ENCODE results near the gene REP15. TPM values are rescaled to one million over a fixed set of nuclear protein-coding genes. Genes with fewer than 3 reads are reported as not detected.

Gene REP15, protein sequence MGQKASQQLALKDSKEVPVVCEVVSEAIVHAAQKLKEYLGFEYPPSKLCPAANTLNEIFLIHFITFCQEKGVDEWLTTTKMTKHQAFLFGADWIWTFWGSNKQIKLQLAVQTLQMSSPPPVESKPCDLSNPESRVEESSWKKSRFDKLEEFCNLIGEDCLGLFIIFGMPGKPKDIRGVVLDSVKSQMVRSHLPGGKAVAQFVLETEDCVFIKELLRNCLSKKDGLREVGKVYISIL
- total RNA-seq: 9.9 and 15.4 TPM in 2 replicates

DNA sequence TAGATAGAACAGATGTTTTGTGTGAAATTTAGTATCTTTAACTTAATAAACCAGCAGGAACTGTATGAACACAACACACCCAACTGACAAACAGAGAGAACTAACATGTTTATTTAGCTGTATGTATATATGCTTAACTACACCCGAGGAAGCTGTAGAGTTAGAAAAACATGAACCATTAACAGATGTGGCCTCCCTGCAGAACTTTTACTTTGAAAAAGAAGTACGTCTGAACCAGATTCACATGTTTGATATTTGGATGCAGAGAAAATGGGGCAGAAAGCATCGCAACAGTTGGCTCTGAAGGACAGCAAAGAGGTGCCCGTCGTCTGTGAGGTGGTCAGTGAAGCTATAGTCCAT is at the start of gene REP15:
REP15 (plus strand) TSS at position 155 of the 360 bp plus-strand sequence; CDS start at position 271, 116 bp downstream.

DNA sequence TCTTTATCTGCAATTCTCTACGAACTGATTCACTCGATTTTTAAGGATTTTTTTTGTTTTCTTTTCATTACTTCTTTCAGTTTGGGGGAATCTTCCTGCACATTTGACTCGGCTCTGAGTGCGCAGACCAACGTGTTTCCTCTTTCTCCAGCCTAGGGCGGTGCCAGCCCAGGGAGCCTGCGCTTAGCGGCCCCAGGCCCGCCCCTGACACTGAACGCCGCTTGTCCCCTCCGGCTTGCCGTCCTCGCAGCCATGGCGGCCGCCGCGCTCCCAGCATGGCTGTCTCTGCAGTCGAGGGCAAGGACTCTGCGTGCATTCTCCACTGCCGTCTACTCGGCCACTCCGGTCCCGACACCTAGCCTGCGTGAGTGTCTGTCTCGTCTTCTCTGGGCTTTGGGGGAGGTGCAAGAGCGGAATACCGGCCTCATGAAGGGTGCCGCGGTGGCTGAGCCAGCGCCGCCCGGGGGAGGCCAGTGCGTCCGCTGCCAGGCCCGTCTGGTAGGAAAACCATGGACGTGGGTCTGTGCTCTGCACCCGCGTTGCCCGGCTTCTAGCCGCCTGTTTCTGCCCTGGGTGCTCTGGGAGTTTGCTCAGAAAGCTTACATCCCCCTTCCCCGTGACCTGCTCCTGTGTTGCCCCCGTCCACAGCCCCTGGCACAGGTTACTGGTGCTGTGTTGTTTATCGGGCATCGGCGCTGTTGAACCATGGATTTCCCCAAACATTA is 14.5 kb downstream of the REP15 start, which contains the start of gene MRPS35:
MRPS35 (plus strand) TSS at position 241 of the 725 bp plus-strand sequence; CDS start at position 253, 12 bp downstream.

Other genes starting within 250 kb of the REP15 start
- 0.11 and 0.34 TPM in 2 replicates for gene SMCO2, start 249.7 kb upstream of the REP15 start, total RNA-seq
- gene PPFIBP1, start 172.2 kb upstream of the REP15 start, total RNA-seq: 740 and 914 TPM in 2 replicates
- 25.7 and 37.9 TPM in 2 replicates for gene MRPS35, start 14.4 kb downstream of the REP15 start, total RNA-seq
- 10.9 and 18.6 TPM in 2 replicates for gene KLHL42, start 83.8 kb downstream of the REP15 start, total RNA-seq
- not detected in 2 replicates for gene MANSC4, start 83.8 kb downstream of the REP15 start, total RNA-seq

Measured in dermis lymphatic vessel endothelial cell (primary cell).